ENCODE data around the gene UGT1A7.

UGT1A7 gene

DNA sequence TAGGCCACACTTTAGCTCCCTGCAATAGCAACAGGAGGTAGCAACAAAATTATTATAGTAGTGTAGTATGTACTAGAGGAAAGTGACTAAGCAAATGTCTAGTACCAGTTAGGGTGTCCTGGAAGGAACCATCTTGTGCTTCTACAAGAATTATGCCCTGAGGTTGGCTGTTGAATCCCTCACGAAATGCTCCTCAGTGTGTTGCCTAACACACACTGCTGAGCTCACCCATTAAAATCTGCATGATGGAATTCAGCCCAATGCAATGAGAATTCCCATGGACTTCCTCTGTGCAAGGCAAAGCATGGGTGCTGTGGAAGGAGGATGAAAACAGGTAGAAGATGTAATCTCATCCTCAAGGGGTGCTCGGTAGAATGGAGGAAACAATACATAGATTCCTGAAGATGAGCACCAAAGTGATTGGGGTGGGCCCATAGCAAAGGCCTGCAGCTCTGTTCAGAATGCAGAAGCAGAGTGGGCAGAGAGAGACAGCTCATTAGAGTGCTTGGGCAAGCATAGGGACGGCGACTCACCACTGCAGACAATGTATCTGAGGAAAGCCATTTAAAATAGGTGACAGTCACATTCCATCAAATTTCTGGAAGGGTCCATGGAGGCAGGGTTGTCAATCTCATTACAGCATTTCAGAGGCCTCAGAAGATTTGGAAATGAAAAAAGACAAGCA is 1.2 kb upstream of the UGT1A7 start:
- H3K79me2 ChIP-seq (ENCODE audit: insufficient read depth, low read length), result no peaks in the 10 kb centered on the region
- no peaks in the 10 kb centered on the region for H3K4me1 ChIP-seq (ENCODE audit: insufficient read depth, low read length)
- ATAC-seq (ENCODE audit: insufficient read depth, low read depth) (no peak), DNase-seq (no peak)
- no peak overlapping the region for H3K27ac ChIP-seq (ENCODE audit: low read length)
- TF ChIP-seq, protein P1, sequence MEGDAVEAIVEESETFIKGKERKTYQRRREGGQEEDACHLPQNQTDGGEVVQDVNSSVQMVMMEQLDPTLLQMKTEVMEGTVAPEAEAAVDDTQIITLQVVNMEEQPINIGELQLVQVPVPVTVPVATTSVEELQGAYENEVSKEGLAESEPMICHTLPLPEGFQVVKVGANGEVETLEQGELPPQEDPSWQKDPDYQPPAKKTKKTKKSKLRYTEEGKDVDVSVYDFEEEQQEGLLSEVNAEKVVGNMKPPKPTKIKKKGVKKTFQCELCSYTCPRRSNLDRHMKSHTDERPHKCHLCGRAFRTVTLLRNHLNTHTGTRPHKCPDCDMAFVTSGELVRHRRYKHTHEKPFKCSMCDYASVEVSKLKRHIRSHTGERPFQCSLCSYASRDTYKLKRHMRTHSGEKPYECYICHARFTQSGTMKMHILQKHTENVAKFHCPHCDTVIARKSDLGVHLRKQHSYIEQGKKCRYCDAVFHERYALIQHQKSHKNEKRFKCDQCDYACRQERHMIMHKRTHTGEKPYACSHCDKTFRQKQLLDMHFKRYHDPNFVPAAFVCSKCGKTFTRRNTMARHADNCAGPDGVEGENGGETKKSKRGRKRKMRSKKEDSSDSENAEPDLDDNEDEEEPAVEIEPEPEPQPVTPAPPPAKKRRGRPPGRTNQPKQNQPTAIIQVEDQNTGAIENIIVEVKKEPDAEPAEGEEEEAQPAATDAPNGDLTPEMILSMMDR (IDR thresholded peaks at IDR 0.05; ENCODE audit: borderline replicate concordance, extremely low read depth, low read length, poor library complexity, severe bottlenecking), result no peak
- TF ChIP-seq EZH2 (IDR thresholded peaks at IDR 0.05; ENCODE audit: borderline replicate concordance, low read depth, low read length, severe bottlenecking), result no peak
- H3K9me3 ChIP-seq (ENCODE audit: insufficient read depth, low read length, severe bottlenecking), result no peaks in the 10 kb centered on the region
- no peaks in the 10 kb centered on the region for H3K27me3 ChIP-seq (ENCODE audit: insufficient read depth, low read length, poor library complexity)
- H2AFZ ChIP-seq (ENCODE audit: low read depth, low read length), result no peak overlapping the region
- no peak overlapping the region for H3K4me3 ChIP-seq (ENCODE audit: low read depth in 1 of 2, low read length in 2 of 2)
- no peaks in the 10 kb centered on the region for H3K36me3 ChIP-seq (ENCODE audit: insufficient read depth, low read length)
- no peak overlapping the region for H3K9ac ChIP-seq (ENCODE audit: low read depth, low read length)
- H3K4me2 ChIP-seq (ENCODE audit: insufficient read depth, low read length), result no peak overlapping the region
- H4K20me1 ChIP-seq (ENCODE audit: insufficient read depth, low read length), result no peaks in the 10 kb centered on the region

DNA sequence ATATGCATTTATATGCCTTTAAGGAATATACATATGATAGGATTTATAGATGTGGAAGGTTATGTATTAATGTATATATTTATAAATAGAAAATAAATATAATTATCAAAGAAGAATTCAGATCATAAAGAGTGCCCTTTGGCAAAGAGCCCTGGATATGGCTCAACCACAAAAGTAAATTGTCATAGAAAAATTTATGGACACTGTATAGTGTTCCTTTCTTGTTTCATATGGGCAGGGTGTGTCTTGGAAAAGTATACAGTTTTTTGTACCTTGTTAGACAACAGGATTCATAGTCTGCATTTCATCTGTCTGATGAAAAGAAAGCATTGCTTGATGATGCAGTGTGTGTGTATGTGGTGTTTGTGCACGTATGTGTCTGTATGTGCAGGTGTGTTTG is 2.9 kb downstream of the UGT1A7 start:
- H4K20me1 ChIP-seq (ENCODE audit: insufficient read depth, low read length), result no peaks in the 10 kb centered on the region
- no peak overlapping the region for H3K27ac ChIP-seq (ENCODE audit: low read length)
- H3K27me3 ChIP-seq (ENCODE audit: insufficient read depth, low read length, poor library complexity), result no peaks in the 10 kb centered on the region
- TF ChIP-seq EZH2 (IDR thresholded peaks at IDR 0.05; ENCODE audit: borderline replicate concordance, low read depth, low read length, severe bottlenecking), result no peak
- TF ChIP-seq, protein P1 (IDR thresholded peaks at IDR 0.05; ENCODE audit: borderline replicate concordance, extremely low read depth, low read length, poor library complexity, severe bottlenecking), result no peak
- H3K79me2 ChIP-seq (ENCODE audit: insufficient read depth, low read length), result no peaks in the 10 kb centered on the region
- no peaks in the 10 kb centered on the region for H3K4me1 ChIP-seq (ENCODE audit: insufficient read depth, low read length)
- H3K4me3 ChIP-seq (ENCODE audit: low read depth in 1 of 2, low read length in 2 of 2), result no peak overlapping the region
- no peak for DNase-seq
- H2AFZ ChIP-seq (ENCODE audit: low read depth, low read length), result no peak overlapping the region
- no peaks in the 10 kb centered on the region for H3K9me3 ChIP-seq (ENCODE audit: insufficient read depth, low read length, severe bottlenecking)
- no peak overlapping the region for H3K9ac ChIP-seq (ENCODE audit: low read depth, low read length)
- H3K4me2 ChIP-seq (ENCODE audit: insufficient read depth, low read length), result no peak overlapping the region
- no peaks in the 10 kb centered on the region for H3K36me3 ChIP-seq (ENCODE audit: insufficient read depth, low read length)
- no peak for ATAC-seq (ENCODE audit: insufficient read depth, low read depth)

DNA sequence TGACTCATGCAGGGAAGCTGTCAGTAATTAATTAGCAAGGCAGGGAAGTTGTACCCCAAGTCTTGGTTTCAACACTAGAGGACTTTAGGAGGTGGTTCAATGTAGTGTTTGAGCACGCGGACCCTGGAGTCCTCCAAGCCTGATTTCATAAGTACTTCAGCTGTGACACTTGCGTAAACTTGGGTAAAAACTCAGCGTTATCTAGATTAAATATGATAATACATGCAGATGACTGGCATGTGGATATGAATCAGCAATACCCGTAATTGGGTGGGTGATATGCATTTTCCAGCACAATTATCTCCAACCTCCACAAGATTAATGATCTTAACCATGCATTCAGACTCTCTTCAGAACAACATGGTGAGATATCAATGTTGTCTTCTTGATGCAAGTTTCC is 5.2 kb downstream of the UGT1A7 start:
- H3K36me3 ChIP-seq (ENCODE audit: insufficient read depth, low read length), result no peaks in the 10 kb centered on the region
- H3K4me3 ChIP-seq (ENCODE audit: low read depth in 1 of 2, low read length in 2 of 2), result no peak overlapping the region
- H3K27ac ChIP-seq (ENCODE audit: low read length), result no peak overlapping the region
- no peaks in the 10 kb centered on the region for H3K79me2 ChIP-seq (ENCODE audit: insufficient read depth, low read length)
- no peak overlapping the region for H2AFZ ChIP-seq (ENCODE audit: low read depth, low read length)
- TF ChIP-seq, protein P1 (IDR thresholded peaks at IDR 0.05; ENCODE audit: borderline replicate concordance, extremely low read depth, low read length, poor library complexity, severe bottlenecking), result no peak
- TF ChIP-seq EZH2 (IDR thresholded peaks at IDR 0.05; ENCODE audit: borderline replicate concordance, low read depth, low read length, severe bottlenecking), result no peak
- no peak overlapping the region for H3K9ac ChIP-seq (ENCODE audit: low read depth, low read length)
- ATAC-seq (ENCODE audit: insufficient read depth, low read depth) (no peak), DNase-seq (no peak)
- H3K4me1 ChIP-seq (ENCODE audit: insufficient read depth, low read length), result no peaks in the 10 kb centered on the region
- H3K27me3 ChIP-seq (ENCODE audit: insufficient read depth, low read length, poor library complexity), result peaks cover 5% of the 10 kb centered on the region
- no peaks in the 10 kb centered on the region for H3K9me3 ChIP-seq (ENCODE audit: insufficient read depth, low read length, severe bottlenecking)
- H4K20me1 ChIP-seq (ENCODE audit: insufficient read depth, low read length), result no peaks in the 10 kb centered on the region
- H3K4me2 ChIP-seq (ENCODE audit: insufficient read depth, low read length), result no peak overlapping the region

All from DND-41 (cell line).